ENCODE data around the gene ADGRB3.

The ADGRB3 gene

DNA sequence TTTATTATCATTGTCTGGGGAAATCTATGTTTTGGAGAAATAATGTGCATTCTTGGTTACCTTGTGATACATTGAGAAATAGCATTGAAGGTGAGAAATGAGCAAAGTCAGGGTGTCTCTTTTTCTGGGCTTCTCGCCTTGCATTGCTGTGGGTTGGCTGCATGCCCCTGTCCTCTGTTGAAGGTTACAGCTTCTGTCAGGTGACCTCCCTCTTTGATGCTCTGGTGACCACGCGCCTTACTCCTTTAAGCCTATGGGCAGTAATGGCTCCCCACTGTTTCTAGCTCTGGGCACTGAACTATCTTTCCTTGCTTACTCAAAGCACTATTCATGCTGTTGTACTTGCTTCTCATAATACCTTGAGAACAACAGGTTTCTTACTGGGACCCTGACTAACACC, 14.6 kb downstream of the ADGRB3 start:
- TF ChIP-seq, protein P1, sequence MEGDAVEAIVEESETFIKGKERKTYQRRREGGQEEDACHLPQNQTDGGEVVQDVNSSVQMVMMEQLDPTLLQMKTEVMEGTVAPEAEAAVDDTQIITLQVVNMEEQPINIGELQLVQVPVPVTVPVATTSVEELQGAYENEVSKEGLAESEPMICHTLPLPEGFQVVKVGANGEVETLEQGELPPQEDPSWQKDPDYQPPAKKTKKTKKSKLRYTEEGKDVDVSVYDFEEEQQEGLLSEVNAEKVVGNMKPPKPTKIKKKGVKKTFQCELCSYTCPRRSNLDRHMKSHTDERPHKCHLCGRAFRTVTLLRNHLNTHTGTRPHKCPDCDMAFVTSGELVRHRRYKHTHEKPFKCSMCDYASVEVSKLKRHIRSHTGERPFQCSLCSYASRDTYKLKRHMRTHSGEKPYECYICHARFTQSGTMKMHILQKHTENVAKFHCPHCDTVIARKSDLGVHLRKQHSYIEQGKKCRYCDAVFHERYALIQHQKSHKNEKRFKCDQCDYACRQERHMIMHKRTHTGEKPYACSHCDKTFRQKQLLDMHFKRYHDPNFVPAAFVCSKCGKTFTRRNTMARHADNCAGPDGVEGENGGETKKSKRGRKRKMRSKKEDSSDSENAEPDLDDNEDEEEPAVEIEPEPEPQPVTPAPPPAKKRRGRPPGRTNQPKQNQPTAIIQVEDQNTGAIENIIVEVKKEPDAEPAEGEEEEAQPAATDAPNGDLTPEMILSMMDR (IDR thresholded peaks at IDR 0.05; ENCODE audit: low read depth, low read length), result no peak
- no peak for DNase-seq (ENCODE audit: extremely low read depth, low read depth)

DNA sequence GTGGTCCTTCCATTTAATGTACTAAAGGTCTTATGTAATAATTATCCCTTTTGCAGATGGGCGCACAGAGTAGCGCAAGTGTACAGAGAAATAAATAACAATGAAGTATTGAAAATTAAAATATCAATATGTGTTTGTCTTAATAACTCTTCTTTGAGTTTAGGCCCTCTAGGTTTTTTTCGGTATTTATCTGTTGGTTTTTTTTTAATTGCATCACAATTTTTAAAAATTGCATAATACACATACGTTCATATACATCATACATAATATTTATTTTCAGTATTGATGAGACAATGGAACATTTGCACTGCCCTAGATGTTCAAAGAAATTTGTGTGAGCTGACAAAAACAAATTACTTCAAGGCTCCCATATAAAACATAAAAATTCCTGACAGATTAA, 15.1 kb downstream of the ADGRB3 start:
- TF ChIP-seq, protein P1 (IDR thresholded peaks at IDR 0.05; ENCODE audit: low read depth, low read length), result no peak
- no peak for DNase-seq (ENCODE audit: extremely low read depth, low read depth)

DNA sequence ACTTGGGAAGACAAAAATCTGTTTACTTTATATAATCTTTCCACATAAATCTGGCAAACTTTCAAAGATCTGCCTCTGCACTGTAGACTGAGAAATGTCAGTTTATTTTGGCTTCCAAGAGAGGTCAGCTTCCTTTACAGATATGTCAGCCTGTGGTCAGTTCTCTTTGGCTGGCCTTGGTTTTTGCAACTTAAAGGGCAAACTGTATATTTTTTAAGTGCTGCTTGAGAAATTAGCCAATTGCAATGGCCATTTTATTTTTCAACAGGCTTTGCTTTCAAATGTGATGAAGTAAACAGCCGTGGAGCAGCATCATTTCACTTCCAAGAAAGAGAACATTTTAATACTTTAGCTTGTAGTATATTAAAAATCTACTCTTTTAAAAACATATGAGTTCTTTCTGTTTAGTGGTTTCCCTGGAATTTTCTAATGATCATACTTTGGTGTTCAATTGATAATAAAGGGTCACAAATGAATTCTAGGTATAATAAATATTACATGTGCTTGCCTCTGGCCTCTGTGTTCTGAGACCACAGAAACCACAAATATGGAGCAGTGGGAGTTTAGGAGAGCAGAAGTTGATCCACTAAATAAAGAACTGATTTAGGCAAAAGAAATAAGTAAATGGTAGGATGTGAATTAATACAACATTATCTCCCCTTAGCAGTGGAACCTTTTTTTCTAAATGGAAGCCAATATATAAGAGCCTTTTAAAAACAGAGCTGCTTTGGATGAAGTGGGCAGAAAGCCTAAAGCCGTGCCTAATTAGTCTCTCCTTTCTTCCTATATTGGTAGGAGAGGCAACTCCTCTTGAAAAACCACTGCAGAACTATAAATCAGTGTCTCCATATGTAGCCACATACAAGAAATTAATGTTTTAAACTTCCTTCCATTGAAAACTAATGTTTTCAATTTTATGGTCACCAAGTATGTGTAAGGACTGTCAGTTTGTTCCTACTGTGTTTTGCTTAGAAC, 16.2 kb downstream of the ADGRB3 start:
- TF ChIP-seq, protein P1 (IDR thresholded peaks at IDR 0.05; ENCODE audit: low read depth, low read length), result no peak
- no peak for DNase-seq (ENCODE audit: extremely low read depth, low read depth)

DNA sequence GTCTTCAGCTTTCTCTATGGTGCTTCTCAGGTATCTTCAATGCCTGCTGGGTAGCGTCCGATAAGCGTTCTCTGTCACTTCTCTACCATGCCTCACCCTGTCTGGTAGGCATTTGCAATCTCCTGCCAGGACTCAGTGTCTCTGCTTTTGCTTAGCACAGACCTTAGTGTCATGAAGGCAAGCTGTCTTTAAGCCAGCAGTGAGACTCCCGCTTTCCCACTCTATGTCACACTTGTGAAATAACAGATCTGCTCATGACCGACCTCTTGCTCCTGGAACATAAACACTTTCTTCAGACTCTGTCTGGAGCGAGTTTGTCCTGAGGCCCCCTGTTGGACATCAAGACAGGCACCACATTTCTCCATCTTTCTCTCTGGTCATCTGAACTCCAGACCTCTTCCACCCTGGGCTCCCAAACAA, 17.0 kb downstream of the ADGRB3 start:
- DNase-seq (ENCODE audit: extremely low read depth, low read depth), result no peak
- TF ChIP-seq, protein P1 (IDR thresholded peaks at IDR 0.05; ENCODE audit: low read depth, low read length), result no peak

DNA sequence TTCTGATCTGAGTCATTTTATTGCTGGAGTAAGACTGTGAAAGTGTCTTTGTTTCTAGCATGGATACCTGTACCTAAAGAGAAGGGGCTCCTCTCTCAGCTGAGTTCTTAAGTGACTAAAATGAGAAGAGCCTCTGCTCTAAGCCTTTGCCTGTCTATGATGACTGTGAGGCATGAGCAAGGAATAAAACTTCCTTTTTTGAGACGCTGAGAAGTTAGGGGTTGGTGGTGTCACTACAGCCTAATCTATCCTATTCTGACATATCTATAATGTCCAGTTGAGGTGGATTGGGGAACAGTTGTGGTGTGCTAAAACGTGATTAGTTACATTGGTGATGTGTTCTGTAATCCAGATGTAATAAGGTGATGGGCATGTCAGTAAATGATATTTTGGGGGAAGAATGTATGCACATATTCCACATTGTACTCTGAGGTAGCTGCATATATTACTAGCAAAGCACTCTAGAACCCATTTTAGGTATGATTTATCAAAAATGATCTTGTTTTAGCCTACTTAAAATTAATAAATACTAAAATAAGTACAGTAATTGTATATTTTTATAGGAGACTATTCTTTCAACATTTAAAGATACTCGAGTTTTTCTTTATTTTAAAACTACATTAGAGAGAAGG, 18.1 kb downstream of the ADGRB3 start:
- TF ChIP-seq, protein P1 (IDR thresholded peaks at IDR 0.05; ENCODE audit: low read depth, low read length), result no peak
- DNase-seq (ENCODE audit: extremely low read depth, low read depth), result no peak

DNA sequence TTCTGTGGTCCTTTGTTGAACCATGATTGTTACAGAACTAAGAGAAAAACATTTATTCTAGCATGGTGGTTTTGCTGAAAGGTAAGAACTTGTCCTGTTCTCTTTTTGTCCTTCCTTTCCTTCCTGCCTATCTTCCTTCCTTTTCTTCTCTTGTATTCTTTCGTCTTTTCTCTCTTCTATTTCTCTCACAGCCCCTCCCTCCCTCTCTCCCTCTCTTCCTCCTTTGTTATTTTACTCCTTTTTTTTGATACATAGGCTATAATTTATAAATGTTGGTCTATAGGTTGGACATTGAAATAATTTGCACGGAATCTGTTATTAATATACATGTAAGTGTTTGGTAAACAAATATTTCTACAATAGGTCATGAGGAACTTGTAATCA, 18.6 kb downstream of the ADGRB3 start:
- TF ChIP-seq, protein P1 (IDR thresholded peaks at IDR 0.05; ENCODE audit: low read depth, low read length), result no peak
- no peak for DNase-seq (ENCODE audit: extremely low read depth, low read depth)

DNA sequence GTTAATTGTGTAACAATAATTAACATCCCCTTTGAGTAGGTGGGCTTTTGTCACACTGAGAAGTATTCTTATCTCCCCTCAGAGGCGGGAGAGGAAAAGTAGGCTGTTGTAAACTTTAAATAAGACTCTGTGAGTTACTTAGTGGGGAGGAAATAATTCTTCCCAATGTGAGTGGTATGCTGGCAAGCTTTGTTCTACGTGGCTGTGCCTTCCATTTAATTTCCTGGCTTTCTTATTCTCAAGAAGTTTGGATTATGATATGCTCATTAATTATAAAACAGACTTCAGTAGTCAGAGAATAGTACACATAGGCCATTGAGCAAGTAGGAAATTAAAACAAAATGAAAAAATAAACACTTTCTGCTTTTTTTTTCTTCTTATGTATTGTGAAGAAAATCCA, 19.1 kb downstream of the ADGRB3 start:
- no peak for DNase-seq (ENCODE audit: extremely low read depth, low read depth)
- TF ChIP-seq, protein P1 (IDR thresholded peaks at IDR 0.05; ENCODE audit: low read depth, low read length), result no peak

Data from AG09319 (cell line).